NCI-H446 treated with DMSO at 0.1 percent for 48 hours (cell line): ENCODE results near the gene KLHDC3.
"Not testable (repeated sequence)": the region's sequence is repeated elsewhere in the genome, so short reads cannot be mapped to it uniquely, and the experiment has no call there.

Experiments used
- DNase-seq: peaks from one replicate; lab custom pipeline; 2025; lab: John Stamatoyannopoulos, UW

The KLHDC3 gene

DNA sequence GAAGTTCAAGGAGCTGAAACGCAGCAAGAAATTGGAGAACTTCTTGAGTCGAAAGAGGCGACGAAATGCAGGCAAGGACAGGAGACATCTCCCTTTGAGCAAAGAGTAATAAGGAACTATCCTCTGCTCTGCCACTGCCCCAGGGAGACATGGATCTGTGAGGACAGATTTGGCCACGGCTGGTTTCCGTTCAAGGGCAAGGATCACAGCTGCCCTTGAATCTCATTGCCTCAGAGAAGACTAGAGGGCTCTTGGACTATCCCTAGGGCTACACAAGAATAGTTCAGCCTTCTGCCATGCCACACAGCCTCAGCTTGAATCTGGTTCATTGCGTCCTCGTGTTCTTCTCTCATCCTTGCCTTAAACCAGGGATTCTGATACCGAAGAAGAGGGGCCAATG lies 15.1 kb downstream of the KLHDC3 start:
- DNase-seq: no peak

DNA sequence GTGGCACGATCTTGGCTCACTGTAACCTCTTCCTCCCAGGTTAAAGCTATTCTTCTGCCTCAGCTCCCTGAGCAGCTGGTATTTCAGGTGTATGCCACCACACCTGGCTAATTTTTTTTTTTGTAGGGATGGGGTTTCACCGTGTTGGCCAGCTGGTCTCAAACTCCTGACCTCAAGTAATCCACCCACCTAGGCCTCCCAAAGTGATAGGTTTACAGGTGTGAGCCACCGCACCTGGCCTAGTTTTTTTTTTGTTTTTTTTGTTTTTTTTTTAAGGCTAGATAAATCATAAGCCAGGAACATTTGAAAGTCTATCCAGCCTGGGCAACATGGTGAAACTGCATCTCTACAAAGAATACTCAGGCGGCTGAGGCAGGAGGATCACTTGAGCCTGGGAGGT lies 18.3 kb downstream of the KLHDC3 start:
- DNase-seq: no peak

DNA sequence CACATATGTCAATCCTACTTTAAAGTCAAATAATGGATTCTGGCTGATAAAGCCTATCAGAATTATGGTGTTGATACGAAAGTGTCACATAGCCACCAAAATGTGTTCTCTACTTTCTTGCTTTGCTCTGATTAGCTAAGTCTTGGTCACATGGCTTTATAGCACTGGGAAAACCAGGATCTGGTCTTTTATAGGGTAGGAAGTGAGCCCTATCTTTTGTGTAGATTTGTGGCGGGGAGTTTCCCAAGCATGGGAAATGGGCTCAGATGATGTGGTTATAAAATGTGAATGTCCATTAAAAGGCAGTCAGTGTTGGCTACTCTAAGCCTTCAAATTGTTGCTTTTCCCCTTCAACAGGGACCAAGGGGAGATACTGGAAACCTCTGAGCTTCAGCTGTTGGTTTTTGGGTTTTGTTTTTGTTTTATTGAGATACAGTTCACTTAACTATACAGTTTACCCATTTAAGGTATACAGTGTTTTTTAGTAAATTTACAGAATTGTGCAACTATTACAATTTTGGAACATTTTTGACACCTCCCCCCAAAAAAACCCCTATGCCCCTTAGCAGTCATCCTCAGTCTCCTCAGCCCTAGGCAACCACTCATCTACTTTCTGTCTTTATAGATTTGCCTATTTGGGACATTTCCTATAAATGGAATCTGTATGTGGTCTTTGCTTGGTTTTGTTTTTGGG lies 19.6 kb downstream of the KLHDC3 start:
- no peak for DNase-seq

DNA sequence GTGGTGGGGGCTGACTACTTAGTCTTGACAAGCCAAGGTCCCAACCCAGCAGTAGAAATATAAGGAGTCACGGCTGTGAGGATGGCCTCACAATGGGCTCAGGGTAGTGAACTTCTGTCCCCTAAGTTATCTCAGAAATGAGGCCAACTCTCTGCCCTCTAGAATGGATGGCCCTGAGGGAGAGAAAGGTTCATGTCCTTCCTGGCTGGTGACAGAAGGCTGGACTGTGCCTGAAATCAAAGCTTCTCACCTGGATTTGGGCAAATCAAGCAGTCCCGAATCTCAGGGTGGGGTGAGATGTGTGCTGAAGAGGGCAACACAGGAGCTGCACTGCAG lies 20.1 kb downstream of the KLHDC3 start:
- no peak for DNase-seq

DNA sequence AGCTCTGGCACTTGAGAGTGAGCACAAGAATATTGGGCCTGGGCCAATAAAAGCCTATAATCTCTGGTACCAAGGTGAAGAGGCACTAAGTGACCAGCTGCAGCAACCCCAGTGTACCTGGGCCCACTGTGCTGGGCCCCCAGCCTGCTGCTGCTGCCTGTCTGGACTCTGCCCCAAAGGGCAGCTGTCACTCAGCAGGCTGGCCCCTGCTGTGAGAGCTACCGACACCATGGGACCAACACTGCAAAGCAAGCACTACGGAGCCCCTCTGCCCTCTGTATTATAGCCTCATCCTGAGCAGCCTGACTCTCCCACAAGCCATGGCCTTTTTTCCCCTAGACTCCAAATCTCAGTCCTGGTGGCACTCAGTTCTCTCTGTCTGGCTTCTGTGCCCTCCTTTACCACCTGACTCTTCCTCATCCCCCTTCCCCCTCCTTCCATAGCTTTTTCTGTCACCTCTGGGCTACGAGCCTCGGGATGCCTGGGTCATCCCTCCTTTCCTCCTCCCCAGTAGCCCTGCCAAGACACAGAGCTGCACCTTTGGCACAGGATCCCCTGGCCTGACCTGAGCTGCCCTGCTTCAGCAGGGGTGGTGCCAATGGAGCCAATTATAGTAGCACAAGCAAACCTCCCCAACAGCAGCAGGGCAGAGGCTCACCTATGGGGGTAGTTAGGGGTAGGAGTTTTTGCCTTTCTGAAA lies 21.6 kb downstream of the KLHDC3 start:
- DNase-seq: no peak

DNA sequence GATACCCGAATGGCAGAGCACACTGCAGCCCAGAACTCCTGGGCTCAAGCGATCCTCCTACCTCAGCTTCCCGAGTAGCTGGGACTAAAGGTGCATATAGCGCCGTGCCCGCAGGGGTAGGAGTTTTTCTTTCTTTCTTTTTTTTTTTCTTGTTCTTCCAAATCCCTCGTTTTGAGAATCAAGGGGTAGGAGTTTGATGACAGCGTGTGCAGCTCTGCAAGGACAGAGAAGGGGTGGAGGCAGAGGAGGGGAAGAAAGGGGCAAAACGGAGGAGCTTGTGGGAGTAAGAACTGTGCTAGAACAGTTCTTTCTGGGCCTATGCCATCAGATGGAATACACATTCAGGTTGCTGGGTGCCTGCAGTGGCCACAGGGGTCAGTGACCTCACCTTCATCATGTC lies 22.7 kb downstream of the KLHDC3 start:
- DNase-seq: no peak

DNA sequence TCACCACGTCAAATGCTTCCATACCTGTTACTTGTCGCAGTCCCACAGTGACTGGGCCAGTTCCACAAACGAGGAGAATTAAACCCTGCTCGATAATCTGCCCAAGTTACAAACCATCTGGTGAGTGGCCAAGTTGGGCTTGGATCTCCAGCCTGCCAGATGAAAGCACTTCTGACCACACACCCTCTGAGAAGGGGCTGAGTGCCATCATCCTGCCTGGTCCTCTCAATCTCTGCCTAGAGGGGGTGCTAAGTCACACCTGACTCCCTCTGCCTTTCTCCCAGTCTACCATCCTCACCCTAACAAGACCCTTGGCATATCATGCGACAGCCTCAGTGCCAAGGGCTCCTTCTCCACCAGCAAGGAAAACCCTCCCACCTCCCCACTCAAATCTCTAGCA lies 23.1 kb downstream of the KLHDC3 start:
- DNase-seq: no peak

DNA sequence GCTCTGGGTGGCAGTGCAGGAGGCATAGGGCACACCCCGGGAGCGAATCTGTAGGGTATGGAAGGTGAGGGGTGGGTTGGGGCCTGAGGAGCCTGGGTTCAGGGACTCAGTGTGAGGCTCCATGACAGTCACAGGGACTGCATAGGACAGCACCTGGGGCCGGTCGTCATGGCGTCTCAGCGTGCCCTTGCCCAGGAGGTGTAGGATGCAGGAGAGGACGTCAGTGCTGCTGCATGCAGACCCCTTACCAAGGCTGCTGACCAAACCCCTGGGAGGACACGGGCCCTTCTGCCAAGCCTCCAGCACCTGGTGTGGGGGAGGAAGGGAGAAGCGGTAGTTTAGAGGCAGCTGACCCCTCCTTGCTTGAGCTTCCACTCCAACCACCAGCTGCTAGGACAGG lies 23.7 kb downstream of the KLHDC3 start:
- DNase-seq: no peak

DNA sequence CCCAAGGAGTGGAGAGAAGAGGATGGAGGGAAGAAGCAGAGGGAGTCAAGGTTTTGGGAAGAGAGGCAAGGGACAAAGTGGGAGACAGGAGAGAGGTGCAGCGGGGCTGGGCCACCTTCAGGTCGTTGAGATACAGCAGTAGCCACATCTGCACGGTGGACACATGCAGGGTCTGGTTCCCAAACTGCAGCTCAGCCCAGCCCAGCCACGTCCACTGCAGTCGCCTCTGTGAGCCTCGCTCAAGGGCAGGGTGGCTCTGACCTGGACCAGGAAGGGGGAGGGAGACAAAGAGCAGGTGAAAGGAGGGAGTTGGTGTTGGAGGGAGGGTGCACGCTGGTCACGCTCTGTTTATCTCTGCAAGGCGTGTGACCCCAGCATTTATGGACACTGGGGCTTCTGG lies 24.7 kb downstream of the KLHDC3 start:
- DNase-seq: no peak

DNA sequence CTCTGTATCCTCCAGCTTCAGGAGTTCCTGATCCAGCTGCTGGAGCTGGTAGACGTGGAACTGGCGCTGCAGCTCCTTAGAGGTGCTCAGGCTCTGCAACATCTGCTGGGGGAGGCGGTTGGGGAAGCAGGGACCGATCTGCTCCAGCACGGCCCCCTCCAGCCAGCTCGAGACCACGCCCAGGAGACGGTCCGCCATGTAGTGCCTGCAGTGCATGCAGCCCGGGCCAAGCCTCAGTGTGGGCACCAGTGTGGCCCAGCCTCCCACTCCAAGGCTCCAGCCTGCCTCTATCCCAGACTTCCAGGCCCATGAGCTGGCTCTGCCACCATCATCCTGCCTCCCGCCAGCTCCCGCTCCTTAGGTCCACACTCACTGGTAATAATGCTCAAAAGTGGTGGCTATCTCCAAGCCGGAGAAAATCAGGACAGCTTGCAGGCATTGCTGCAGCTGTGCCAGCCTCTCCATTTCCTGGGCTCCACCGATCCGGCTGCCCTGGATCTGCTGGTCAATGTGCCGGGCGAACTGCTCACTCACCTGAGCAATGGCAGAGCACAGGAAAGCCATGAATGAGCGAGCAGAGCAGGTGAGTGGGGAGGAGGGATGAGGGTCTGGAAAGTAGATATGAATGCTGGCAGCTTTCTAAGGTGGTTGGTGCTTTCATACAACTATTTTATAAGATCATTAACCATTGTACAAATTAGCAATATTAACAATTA lies 26.7 kb downstream of the KLHDC3 start:
- DNase-seq: no peak

DNA sequence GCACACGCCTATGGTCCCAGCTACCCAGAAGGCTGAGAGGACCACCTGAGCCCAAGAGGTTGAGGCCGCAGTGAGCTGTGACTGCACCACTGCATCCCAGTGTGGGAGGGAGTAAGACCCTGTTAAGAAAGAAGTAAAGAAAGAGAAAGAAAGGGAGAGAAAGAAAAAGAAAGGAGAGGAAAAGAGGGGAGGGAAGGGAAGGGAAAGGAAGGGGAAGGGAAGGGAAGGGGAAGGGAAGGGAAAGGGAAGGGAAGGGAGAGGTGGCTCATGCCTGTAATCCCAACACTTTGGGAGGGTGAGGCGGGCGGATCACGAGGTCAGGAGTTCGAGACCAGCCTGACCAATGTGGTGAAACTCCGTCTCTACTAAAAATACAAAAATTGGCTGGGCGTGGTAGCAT lies 27.4 kb downstream of the KLHDC3 start:
- not testable (repeated sequence) for DNase-seq

DNA sequence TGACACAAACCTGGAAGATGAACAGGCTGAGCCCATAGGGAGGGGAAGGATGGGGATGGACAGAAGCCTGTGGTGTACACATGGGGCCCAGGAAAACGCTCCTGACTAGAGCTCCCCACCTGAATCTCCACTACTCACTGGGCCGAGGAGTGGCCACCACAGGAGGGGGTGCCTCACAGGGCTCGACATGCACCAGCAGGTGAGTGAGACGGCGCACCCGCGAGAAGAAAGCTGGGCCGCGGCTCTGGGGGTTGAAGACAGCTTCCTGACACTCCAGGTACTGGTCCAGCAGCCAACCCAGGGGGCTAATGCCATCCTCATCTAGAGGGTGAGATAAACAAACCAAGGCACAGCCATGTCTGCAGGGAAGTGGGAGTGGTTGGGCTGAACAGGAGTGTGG lies 29.3 kb downstream of the KLHDC3 start:
- no peak for DNase-seq

DNA sequence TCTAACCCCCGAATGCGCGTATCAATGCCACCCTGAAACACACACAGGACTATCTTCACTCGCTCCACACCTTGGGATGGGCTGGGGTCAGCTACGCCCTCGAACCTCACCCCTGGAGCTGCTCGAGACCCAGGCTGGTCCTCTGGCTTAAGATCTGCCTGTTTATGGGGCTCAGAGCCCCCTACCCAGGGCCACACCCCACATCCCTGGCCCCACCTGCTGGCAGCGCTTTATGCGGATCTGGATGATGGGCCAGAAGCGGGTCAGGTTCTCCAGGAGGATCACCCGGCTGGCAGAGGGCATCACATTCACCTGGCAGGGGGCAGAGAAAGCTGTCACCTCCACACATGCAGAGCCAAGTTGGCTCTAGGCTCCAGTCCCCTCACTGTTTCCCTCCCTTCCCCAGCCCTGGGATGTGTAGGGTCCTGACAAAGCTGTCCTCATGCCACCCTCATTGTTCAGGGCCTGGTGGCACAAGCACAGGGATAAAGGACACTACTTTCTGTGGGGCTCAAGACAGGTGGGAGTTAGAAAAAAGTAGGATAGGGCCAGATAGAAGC lies 31.4 kb downstream of the KLHDC3 start:
- no peak for DNase-seq

DNA sequence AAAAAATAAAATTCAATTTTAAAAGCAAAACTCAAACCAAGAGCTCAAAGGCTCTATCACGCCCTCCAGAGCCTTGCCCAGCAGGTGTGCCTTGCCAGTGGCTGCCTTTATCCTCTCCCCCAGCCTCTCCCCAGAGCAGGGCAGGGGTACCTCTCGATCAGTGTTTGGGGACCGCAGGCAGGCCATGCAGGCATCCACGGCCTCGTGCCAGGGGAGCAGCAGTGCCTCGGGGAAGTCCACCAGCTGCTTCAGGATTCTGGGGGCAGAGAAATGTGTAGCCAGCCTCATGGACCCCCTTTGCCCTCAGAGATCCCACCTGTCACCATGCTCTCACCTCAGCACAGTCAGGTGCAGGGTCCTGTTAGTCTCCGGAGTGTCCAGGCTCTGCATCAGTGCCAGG lies 33.9 kb downstream of the KLHDC3 start:
- DNase-seq: no peak

DNA sequence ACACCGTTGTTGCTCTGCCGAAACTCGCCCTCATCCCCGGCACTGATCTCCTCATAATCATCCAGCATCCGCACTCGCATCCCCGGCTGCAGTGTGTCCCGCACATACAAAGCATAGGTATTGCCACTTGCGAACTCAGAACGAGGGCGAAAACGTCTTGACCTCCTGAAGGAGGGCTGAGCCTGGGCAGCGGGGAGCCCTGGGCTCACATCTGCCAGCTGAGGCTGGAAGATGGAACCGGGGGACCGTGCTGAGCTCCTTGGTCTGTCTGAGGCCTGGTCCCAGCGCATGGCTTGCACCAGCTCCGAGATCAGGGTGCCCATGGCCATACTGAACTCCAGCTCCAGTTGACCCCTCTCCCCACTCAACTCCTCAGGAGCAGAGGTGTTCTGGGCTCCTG lies 36.9 kb downstream of the KLHDC3 start:
- no peak for DNase-seq

DNA sequence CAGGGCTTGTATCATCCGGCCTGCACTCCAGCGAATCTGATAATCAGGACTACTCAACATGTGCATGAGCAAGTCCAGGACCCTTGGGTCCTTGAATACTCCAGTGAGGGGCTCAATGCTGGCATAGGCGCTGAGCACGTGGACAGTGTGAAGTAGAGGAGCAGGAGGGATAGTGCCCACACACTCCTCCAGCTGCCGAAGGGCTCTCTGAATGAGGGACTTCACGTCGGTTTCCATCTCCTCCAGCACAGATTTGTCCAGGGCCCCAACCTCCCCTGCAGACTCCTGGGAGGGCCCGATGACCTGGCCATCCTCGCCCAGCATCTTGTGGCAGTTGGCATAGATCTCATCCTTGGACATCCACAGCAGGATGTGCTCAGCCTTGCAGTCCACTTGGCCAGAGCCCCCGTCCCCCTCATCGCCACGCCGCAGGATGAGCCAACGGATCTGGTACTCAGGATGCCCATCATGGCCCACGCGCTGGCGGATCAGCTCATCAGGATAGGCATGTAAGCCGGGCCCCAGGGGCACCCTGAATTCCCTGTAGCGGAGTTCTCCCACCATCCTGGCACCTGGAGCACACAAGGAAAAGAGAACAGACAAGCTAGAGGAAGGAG lies 38.3 kb downstream of the KLHDC3 start:
- no peak for DNase-seq

DNA sequence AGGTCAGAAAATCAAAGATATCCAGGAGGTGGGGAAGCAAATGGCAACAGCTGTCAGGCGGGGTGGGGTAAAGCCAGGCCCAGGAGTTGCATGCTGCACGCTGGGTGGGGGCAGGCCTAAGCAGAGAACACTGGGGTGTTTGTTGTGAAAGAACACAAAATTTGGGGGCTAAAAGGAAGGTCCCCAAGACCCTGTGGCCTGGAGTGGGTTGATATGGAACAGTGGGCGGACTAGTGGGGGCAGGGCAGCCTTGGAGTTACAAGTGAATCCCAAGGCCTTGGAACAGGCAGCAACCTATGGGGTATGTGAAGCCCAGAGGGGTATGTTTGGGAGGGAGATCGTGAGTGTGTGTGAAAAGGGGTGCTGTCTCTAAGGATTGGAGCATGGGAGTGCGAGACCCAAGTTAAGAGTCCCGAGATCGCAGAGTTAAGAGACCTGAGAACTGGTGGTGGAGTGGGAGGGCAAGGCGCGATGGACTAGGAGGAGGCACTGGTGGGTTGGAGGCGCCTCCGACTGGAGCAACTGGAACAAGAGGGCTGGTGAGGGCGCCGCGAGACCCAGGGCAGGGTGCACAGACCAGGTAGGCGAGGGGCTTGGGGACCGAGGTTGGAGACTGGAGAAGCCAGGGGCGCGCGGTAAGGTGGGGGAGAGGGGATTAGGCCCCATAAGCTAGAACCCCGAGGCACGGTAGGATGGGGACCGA lies 38.9 kb downstream of the KLHDC3 start:
- no peak for DNase-seq

DNA sequence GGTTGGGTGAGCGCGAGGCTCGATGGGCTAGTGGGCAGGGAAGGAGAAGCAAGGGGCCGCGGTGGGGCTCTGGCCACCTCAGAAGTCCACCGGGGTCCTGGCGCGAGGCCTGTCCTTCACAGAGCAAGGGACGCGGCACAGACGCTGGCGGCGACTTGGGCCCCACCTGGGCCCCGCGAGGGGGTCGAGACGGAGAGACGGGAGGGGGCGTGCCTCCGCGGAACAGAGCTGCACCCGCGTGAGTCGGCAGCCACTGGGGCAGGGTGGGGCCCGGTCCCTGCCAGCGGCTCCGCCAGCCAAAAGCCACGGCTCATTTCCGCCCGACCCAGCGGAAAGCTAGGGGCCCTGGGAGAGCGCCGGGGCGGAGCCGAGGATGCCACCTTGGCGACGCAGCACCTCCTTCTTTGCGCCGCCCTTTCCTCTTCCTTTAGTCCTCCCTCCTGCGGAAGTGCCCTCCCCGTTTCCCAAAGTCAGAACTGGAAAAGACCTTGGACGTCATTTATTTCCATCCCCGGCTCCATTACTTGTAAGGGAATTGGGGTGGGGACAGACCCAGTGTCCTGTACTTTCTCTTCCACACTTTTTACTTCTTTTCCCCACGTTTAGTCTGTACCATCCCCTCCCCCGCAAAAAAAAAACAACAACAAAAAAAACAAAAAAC lies 39.6 kb downstream of the KLHDC3 start, which contains the start of gene CUL7:
TSS of gene CUL7 (minus strand) at position 307 of the 661 bp plus-strand sequence. CDS start 1,063 bp downstream, outside the sequence.
- DNase-seq: peak; percentile 91

DNA sequence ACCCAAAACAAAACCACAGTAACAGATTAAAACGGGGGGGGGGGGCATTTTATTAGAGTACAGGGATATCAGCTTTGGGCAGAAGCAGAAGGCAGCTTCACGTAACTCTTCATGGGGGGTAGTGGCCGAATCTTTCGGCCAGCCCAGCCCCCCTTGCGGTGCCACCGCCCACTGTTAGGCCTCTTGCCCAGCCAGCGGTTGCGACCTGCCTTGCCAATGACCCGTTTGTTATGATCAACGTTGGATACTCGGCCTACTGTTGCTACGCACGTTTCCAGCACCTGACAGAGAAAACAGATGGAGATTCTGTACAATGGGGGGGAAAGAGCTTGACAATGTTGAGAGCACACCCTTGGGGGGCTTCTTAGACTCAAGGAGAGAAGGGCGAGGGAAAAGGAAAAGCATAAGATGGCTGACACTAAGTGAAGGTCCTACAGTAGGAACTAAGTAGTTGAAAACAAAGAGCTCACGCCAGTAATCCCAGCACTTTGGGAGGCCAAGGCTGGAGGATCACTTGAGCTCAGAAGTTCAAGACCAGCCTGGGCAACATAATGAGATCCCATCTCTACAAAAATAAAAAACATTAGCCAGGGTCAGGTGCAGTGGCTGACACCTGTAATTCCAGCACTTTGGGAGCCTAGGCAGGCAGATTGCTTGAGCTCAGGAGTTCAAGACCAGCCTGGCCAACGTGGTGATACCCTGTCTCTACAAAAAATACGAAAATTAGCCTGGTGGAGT lies 40.3 kb downstream of the KLHDC3 start:
- no peak for DNase-seq

DNA sequence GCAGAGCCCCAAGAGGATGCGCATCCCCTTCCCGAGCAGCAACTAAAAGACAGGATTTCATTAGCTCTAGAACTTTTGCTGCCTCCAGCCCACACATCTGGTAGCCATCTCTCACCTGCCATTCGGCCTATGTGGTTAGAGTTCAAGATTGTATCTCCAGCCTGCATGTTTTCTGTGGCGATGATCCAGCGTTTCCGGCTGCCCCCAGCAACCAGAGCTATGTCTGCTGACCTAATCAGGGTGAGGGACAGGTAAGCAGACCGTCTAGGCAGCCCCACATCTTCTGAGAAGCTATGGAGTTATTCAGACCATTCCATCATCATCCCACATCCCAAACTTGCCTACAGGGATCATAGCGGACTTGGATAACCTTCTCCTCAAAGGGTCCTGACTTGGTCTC lies 41.9 kb downstream of the KLHDC3 start:
- no peak for DNase-seq

DNA sequence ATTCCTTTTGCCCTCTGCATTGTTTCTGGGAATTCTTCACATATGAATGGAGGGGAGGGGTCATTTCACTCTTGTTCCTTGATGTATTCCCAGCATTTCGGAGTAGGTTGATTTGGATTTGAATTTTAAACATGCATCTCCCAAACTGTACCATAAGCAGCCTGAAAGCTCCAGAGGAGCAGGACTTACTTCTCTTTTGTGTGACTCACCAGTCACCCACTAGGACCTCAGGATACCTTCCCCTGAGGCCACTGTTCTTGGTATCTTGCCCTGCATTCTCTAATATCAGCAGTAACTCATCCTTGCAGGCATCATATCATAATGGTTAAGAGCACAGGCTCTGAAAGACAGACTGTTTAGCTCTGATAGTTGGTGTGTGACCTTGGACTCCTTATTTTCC lies 44.5 kb downstream of the KLHDC3 start:
- DNase-seq: no peak
